ENCODE results near the gene C2orf49. TPM values are rescaled to one million over a fixed set of nuclear protein-coding genes. Genes with fewer than 3 reads are reported as not detected.

C2orf49 gene
- total and polyA plus RNA-seq, 9 of the 15 experiments (the other 6 are each of a cell fraction or from before 2014, with no cell fraction given): 17.9 to 38.2 (median 25.6) TPM

- Histone ChIP-seq H2AFZ (ENCODE audit: low read depth, low read length) (no peak overlapping the region), H3K79me2 (ENCODE audit: control insufficient read depth, insufficient read depth, low read length) (no peaks in the 10 kb centered on the region), H3K9ac (ENCODE audit: insufficient read depth in 1 of 2, low read depth in 2 of 2, low read length in 2 of 2) (no peak overlapping the region), H3K9me1 (ENCODE audit: control insufficient read depth, insufficient read depth, low read length) (no peaks in the 10 kb centered on the region), H4K20me1 (replicated peaks; ENCODE audit: control insufficient read depth, insufficient read depth, low read length) (0 out of 2 replicates have a peak, but pooled peaks cover 3% of the 10 kb centered on the region), H3K27ac (ENCODE audit: extremely low read depth, low read depth, low read length) (no peak overlapping the region), H3K27me3 (ENCODE audit: control insufficient read depth in 2 of 2, insufficient read depth in 2 of 2, low read length in 2 of 2) (no peaks in the 10 kb centered on the region), H3K9me3 (replicated peaks; ENCODE audit: control insufficient read depth, insufficient read depth, low read depth, low read length) (no peaks in the 10 kb centered on the region), H3K4me1 (replicated peaks in 1 of 2; ENCODE audit: control insufficient read depth in 2 of 2, insufficient read depth in 2 of 2, low read length in 2 of 2) (peaks cover 0 to 3% of the 10 kb centered on the region in 2 experiments; a peak in 2 of 5 replicates), H3K4me3 (no peak overlapping the region), H3K36me3 (ENCODE audit: control insufficient read depth, insufficient read depth, low read length) (peaks cover 74% of the 10 kb centered on the region), H3K4me2 (ENCODE audit: insufficient read depth, low read length) (no peak overlapping the region)
- no peak for ATAC-seq
- no peak for DNase-seq (ENCODE audit: extremely low read depth in 1 of 4, low spot score in 3 of 4)
- no peak for FAIRE-seq
- 73% methylated on average over 3 of the region's 3 CpGs for WGBS (ENCODE audit: insufficient coverage, low coverage, missing lambda C conversion rate)
- CTCF ChIA-PET (ENCODE audit: low intra/inter-chr PET ratio): interaction anchor here (2.3 kb wide), 1 partner anchor 156 kb away, joined by 7 read pairs; no protein-coding TSS in a partner anchor
- intact Hi-C loops (cut with micrococcal nuclease) (no loop called here), in situ Hi-C loops (cut with MboI) (no loop called here)
- BruUV-seq (replicated peaks): no TSS peak
- TF ChIP-seq NR4A1 (CRISPR knock-in tag; IDR thresholded peaks at IDR 0.05) (no peak), NR4A1 (tag; IDR thresholded peaks at IDR 0.05) (no peak), FOXJ3 (CRISPR knock-in tag; IDR thresholded peaks at IDR 0.05) (no peak), NR2F6 (CRISPR knock-in tag; IDR thresholded peaks at IDR 0.05) (no peak), FOXP1 (CRISPR knock-in tag; IDR thresholded peaks at IDR 0.05) (no peak), CHD4 (IDR thresholded peaks at IDR 0.05; ENCODE audit: insufficient read depth, insufficient replicate concordance, low read depth, low read length, poor library complexity, severe bottlenecking) (no peak), ZFX (CRISPR knock-in tag; IDR thresholded peaks at IDR 0.05) (no peak), HNRNPUL1 (IDR thresholded peaks at IDR 0.05; ENCODE audit: low read length) (no peak), SP1 (CRISPR knock-in tag; IDR thresholded peaks at IDR 0.05) (no peak), RBM25 (IDR thresholded peaks at IDR 0.05; ENCODE audit: low read depth, low read length, severe bottlenecking) (no peak)
- POLR2A ChIA-PET: no interaction called here
These were observed 27.9 kb downstream of the C2orf49 start for GRCh38 chr2:105365206-105365605.

Data from K562 (cell line).